Keratinocyte (primary cell): ENCODE measurements around the gene GMEB2. TPM values are rescaled to one million over a fixed set of nuclear protein-coding genes. Genes with fewer than 3 reads are reported as not detected.

ENCODE experiments used
- DNase-seq: peaks from one replicate; pipeline ENCODE4 v3.0.0-alpha.2; 2011; ENCODE audit warnings: low read depth, missing footprints, low spot score
- FAIRE-seq: peaks from 2 replicates; lab custom pipeline; 2011; peaks lifted over from hg19 to GRCh38; lab: Jason Lieb, UNC
- H2AFZ ChIP-seq: 2 replicates; pipeline ENCODE4 v1.6.0; 2012; ENCODE audit warnings: low read length, control low read depth, inconsistent platforms; ENCODE audit not compliant: control insufficient read depth
- H3K27ac ChIP-seq: 2 replicates; pipeline ENCODE4 v1.5.1; 2011; ENCODE audit warnings: low read length; ENCODE audit not compliant: control insufficient read depth, insufficient read depth
- H3K27me3 ChIP-seq: 3 replicates; pipeline ENCODE4 v1.6.0; 2011; ENCODE audit warnings: low read length; ENCODE audit not compliant: control insufficient read depth, insufficient read depth; ENCODE audit errors: extremely low read depth
- H3K36me3 ChIP-seq, 2 experiments: 2 replicates in 1 of 2; 3 replicates in 1 of 2; pipeline ENCODE4 v1.5.1; 2011; ENCODE audit warnings: low read length in 2 of 2, mild to moderate bottlenecking in 1 of 2; ENCODE audit not compliant: control insufficient read depth in 2 of 2, insufficient read depth in 2 of 2; ENCODE audit errors: extremely low read depth in 1 of 2
- H3K4me1 ChIP-seq: 3 replicates; pipeline ENCODE4 v1.5.1; 2011; ENCODE audit warnings: low read length; ENCODE audit not compliant: control insufficient read depth, insufficient read depth; ENCODE audit errors: extremely low read depth
- H3K4me2 ChIP-seq: 3 replicates; pipeline ENCODE4 v1.6.0; 2011; ENCODE audit warnings: low read depth, low read length; ENCODE audit not compliant: control insufficient read depth, insufficient read depth; ENCODE audit errors: extremely low read depth
- H3K4me3 ChIP-seq, 3 experiments: fragments of 200-600 bp in 1 of 3; sonication (generic) in 1 of 3; 2 replicates in 2 of 3; 3 replicates in 1 of 3; pipeline ENCODE4 v1.5.1; 2011 to 2016; ENCODE audit warnings: low read length in 3 of 3, mild to moderate bottlenecking in 3 of 3, control low read depth in 2 of 3, inconsistent platforms in 1 of 3, low read depth in 1 of 3, mixed read lengths in 1 of 3, mixed run types in 1 of 3, moderate library complexity in 1 of 3; ENCODE audit not compliant: control insufficient read depth in 2 of 3, insufficient read depth in 2 of 3; ENCODE audit errors: extremely low read depth in 1 of 3
- H3K79me2 ChIP-seq: 2 replicates; pipeline ENCODE4 v1.6.0; 2012; ENCODE audit warnings: low read length; ENCODE audit not compliant: control insufficient read depth, insufficient read depth
- H3K9ac ChIP-seq: 3 replicates; pipeline ENCODE4 v1.6.0; 2011; ENCODE audit warnings: low read length; ENCODE audit not compliant: control insufficient read depth, insufficient read depth; ENCODE audit errors: extremely low read depth
- H3K9me1 ChIP-seq: 3 replicates; pipeline ENCODE4 v1.6.0; 2011; ENCODE audit warnings: low read length; ENCODE audit not compliant: control insufficient read depth, insufficient read depth; ENCODE audit errors: extremely low read depth
- H3K9me3 ChIP-seq: 2 replicates; pipeline ENCODE4 v1.5.1; 2012; ENCODE audit warnings: low read depth, low read length; ENCODE audit not compliant: control insufficient read depth
- H4K20me1 ChIP-seq: 3 replicates; pipeline ENCODE4 v1.6.0; 2011; ENCODE audit warnings: low read length; ENCODE audit not compliant: control insufficient read depth, insufficient read depth; ENCODE audit errors: extremely low read depth
- EZH2 ChIP-seq: IDR thresholded peaks from one replicate; pipeline ENCODE4 v1.6.1; 2012; ENCODE audit warnings: inconsistent platforms, mild to moderate bottlenecking, low read length, moderate library complexity
- dilution Hi-C: fragments of 300-500 bp; cut with MboI; formaldehyde crosslinking; loops from one replicate; pipeline ENCODE4 v1.7.0; 2020; ENCODE audit warnings: low sequenced_read_pairs; ENCODE audit not compliant: extremely low pct_ligation_motif_present
- polyA plus RNA-seq, 5 experiments: library from polyadenylated mRNA; depleted of rRNA in 3 of 5; stranded (reverse) in 3 of 5; stranded (forward) in 1 of 5; unstranded in 1 of 5; fragments of >200 nt; gene quantifications; 1 replicate in 1 of 5; 2 replicates in 3 of 5; 3 replicates in 1 of 5; pipeline versions ENCODE4 v1.2.1 to v1.2.3, GENCODE V29; 2011 to 2012; ENCODE audit warnings: missing spikeins in 2 of 5, low read depth in 1 of 5, low replicate concordance in 1 of 5
- TF ChIP-seq, protein P1 (sequence below), 3 experiments: IDR thresholded peaks in 1 of 3; conservative IDR thresholded peaks in 1 of 3; optimal IDR thresholded peaks in 1 of 3; 2 replicates in 2 of 3; 3 replicates in 1 of 3; pipeline versions ENCODE3 to v1.5.1; 2011; ENCODE audit warnings: low read length in 3 of 3, mild to moderate bottlenecking in 3 of 3, moderate library complexity in 2 of 3, control low read depth in 1 of 3, inconsistent platforms in 1 of 3; ENCODE audit not compliant: insufficient read depth in 2 of 3; ENCODE audit errors: extremely low read depth in 1 of 3

GMEB2 gene
- polyA plus RNA-seq, 1 donor (not counting 4 experiments of a cell fraction or from before 2014, with no cell fraction given), result 5.1 TPM

DNA sequence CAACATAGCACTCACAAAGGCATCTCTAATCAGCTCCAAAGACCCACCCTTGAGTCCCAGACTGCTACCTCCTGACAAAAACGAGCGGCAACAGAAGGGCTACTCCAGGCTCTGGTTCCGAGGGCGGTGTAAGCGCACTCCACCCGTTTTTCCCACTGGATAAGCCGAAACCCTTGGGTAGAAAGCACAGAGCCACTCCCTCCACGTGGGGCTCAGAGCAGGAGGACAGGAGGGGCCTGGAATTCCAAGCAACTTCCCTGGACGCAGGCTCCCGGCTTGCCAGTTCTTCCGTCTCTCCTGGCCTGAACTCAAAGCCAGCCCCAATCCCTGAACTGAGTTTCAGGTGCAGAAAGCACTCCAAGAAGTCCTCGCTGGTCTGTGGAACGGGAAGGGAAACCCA lies 7.4 kb downstream of the GMEB2 start:
- H4K20me1 ChIP-seq, result no peaks in the 10 kb centered on the region
- no peaks in the 10 kb centered on the region for H3K9me3 ChIP-seq
- H3K4me1 ChIP-seq, result no peaks in the 10 kb centered on the region
- TF ChIP-seq EZH2, result no peak
- TF ChIP-seq, protein P1, sequence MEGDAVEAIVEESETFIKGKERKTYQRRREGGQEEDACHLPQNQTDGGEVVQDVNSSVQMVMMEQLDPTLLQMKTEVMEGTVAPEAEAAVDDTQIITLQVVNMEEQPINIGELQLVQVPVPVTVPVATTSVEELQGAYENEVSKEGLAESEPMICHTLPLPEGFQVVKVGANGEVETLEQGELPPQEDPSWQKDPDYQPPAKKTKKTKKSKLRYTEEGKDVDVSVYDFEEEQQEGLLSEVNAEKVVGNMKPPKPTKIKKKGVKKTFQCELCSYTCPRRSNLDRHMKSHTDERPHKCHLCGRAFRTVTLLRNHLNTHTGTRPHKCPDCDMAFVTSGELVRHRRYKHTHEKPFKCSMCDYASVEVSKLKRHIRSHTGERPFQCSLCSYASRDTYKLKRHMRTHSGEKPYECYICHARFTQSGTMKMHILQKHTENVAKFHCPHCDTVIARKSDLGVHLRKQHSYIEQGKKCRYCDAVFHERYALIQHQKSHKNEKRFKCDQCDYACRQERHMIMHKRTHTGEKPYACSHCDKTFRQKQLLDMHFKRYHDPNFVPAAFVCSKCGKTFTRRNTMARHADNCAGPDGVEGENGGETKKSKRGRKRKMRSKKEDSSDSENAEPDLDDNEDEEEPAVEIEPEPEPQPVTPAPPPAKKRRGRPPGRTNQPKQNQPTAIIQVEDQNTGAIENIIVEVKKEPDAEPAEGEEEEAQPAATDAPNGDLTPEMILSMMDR (optimal IDR thresholded peaks at IDR 0.05 in 1 of 3, IDR thresholded peaks at IDR 0.05 in 1 of 3, conservative IDR thresholded peaks at IDR 0.05 in 1 of 3; ENCODE audit: extremely low read depth in 1 of 3, insufficient read depth in 2 of 3, low read length in 3 of 3), result no peak
- FAIRE-seq, result no peak
- dilution Hi-C loops, result no loop called here
- no peaks in the 10 kb centered on the region for H3K9me1 ChIP-seq
- no peak for DNase-seq
- H3K9ac ChIP-seq, result no peak overlapping the region
- H3K79me2 ChIP-seq, result peaks cover 48% of the 10 kb centered on the region
- H3K27me3 ChIP-seq, result no peaks in the 10 kb centered on the region
- no peak overlapping the region for H3K4me3 ChIP-seq
- peaks cover 12 to 21% of the 10 kb centered on the region in 2 experiments for H3K36me3 ChIP-seq
- no peak overlapping the region for H2AFZ ChIP-seq
- no peak overlapping the region for H3K27ac ChIP-seq
- H3K4me2 ChIP-seq, result no peak overlapping the region

DNA sequence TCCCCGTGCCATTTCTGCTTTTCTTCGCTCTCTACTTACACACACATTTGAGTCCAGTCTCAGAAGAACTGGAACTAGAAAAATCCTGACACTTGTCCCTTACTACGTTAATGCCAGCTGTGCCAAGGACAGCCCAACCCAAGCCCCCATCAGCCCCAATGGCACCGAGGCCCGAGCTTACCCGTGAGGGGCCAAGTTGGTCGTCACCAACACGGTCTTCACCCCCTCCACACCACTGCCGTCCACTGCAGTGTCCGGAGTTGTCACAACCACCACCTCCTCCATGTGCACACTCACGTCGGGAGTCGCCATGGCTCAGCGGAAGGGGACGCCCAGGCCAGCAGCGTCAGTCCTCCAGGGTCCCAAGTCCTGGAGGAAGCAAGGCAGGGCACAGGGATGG lies 7.8 kb downstream of the GMEB2 start:
- H3K79me2 ChIP-seq, result peaks cover 46% of the 10 kb centered on the region
- no peaks in the 10 kb centered on the region for H3K9me3 ChIP-seq
- no peaks in the 10 kb centered on the region for H3K4me1 ChIP-seq
- H3K9ac ChIP-seq, result no peak overlapping the region
- H3K9me1 ChIP-seq, result no peaks in the 10 kb centered on the region
- peaks cover 12 to 21% of the 10 kb centered on the region in 2 experiments for H3K36me3 ChIP-seq
- TF ChIP-seq EZH2, result no peak
- TF ChIP-seq, protein P1 (optimal IDR thresholded peaks at IDR 0.05 in 1 of 3, IDR thresholded peaks at IDR 0.05 in 1 of 3, conservative IDR thresholded peaks at IDR 0.05 in 1 of 3; ENCODE audit: extremely low read depth in 1 of 3, insufficient read depth in 2 of 3, low read length in 3 of 3), result no peak
- H3K4me2 ChIP-seq, result no peak overlapping the region
- H3K27ac ChIP-seq, result no peak overlapping the region
- no peaks in the 10 kb centered on the region for H4K20me1 ChIP-seq
- dilution Hi-C loops, result no loop called here
- H2AFZ ChIP-seq, result no peak overlapping the region
- DNase-seq, result no peak
- no peak overlapping the region for H3K4me3 ChIP-seq
- no peaks in the 10 kb centered on the region for H3K27me3 ChIP-seq
- no peak for FAIRE-seq
